CD8-positive, alpha-beta memory T cell (primary cell): ENCODE measurements around the gene SGSM1. TPM values are rescaled to one million over a fixed set of nuclear protein-coding genes. Genes with fewer than 3 reads are reported as not detected.

ENCODE experiments used
- CTCF ChIA-PET: fragments of 350-600 bp; sonication (Branson Sonifier 250); formaldehyde crosslinking; loops from one replicate; lab custom pipeline; 2021; ENCODE audit warnings: antibody characterized with exemption; lab: Charles Lee
- POLR2A ChIA-PET: fragments of 350-600 bp; sonication (Branson Sonifier 250); formaldehyde crosslinking; loops from one replicate; lab custom pipeline; 2021; ENCODE audit warnings: antibody characterized with exemption; lab: Charles Lee
- DNase-seq, 5 donors: peaks; one replicate each; pipeline versions ENCODE4 v3.0.0 to v3.0.0-alpha.2; 2020 to 2022; ENCODE audit warnings: mixed read lengths in 1 of 5
- H3K27ac ChIP-seq: one replicate; pipeline ENCODE4 v1.7.0; 2013; ENCODE audit warnings: low read depth, mild to moderate bottlenecking, low read length, moderate library complexity
- H3K27me3 ChIP-seq: 2 replicates; pipeline ENCODE4 v1.7.0; 2013; ENCODE audit warnings: low read length, mild to moderate bottlenecking; ENCODE audit not compliant: insufficient read depth, poor library complexity, severe bottlenecking
- H3K36me3 ChIP-seq: 2 replicates; pipeline ENCODE4 v1.7.0; 2013; ENCODE audit warnings: mild to moderate bottlenecking, low read length, moderate library complexity; ENCODE audit not compliant: insufficient read depth
- H3K4me1 ChIP-seq: 2 replicates; pipeline ENCODE4 v1.7.0; 2013; ENCODE audit warnings: mild to moderate bottlenecking, low read length, moderate library complexity; ENCODE audit not compliant: insufficient read depth
- H3K4me3 ChIP-seq: 2 replicates; pipeline ENCODE4 v1.7.0; 2013; ENCODE audit warnings: mild to moderate bottlenecking, low read length
- H3K9me3 ChIP-seq: 2 replicates; pipeline ENCODE4 v1.7.0; 2013; ENCODE audit warnings: mild to moderate bottlenecking, low read length
- H3K27ac Mint-ChIP-seq, 8 donors: one replicate each; pipeline ENCODE4 v1.8.0; 2020 to 2021; ENCODE audit warnings: mixed read lengths in 8 of 8, mild to moderate bottlenecking in 6 of 8, inconsistent platforms in 3 of 8, moderate library complexity in 3 of 8
- H3K27me3 Mint-ChIP-seq, 2 donors: one replicate each; pipeline ENCODE4 v1.8.0; 2020 to 2021; ENCODE audit warnings: mixed read lengths in 2 of 2, mild to moderate bottlenecking in 1 of 2, moderate library complexity in 1 of 2
- H3K36me3 Mint-ChIP-seq, 3 donors: one replicate each; pipeline ENCODE4 v1.8.0; 2020 to 2021; ENCODE audit warnings: mixed read lengths in 3 of 3, inconsistent platforms in 1 of 3, mild to moderate bottlenecking in 1 of 3
- H3K4me1 Mint-ChIP-seq, 3 donors: one replicate each; pipeline ENCODE4 v1.8.0; 2020 to 2021; ENCODE audit warnings: mixed read lengths in 3 of 3, inconsistent platforms in 1 of 3, mild to moderate bottlenecking in 1 of 3
- H3K4me3 Mint-ChIP-seq, 7 donors: one replicate each; pipeline ENCODE4 v1.8.0; 2020 to 2021; ENCODE audit warnings: mixed read lengths in 7 of 7, mild to moderate bottlenecking in 6 of 7, moderate library complexity in 4 of 7, inconsistent platforms in 2 of 7
- H3K9me3 Mint-ChIP-seq, 5 donors: one replicate each; pipeline ENCODE4 v1.8.0; 2020 to 2022; ENCODE audit warnings: mixed read lengths in 5 of 5, mild to moderate bottlenecking in 3 of 5, moderate library complexity in 2 of 5, inconsistent platforms in 1 of 5
- polyA plus RNA-seq: library from polyadenylated mRNA; unstranded; fragments of 300-500 nt; fragmentation: Illumina TruSeq; gene quantifications from one replicate; pipeline ENCODE4 v1.2.3, GENCODE V29; 2021
- total RNA-seq, 2 experiments: library from RNA; stranded (reverse); gene quantifications; one replicate each; pipeline ENCODE4 v1.2.3, GENCODE V29; 2021

SGSM1 gene
- total and polyA plus RNA-seq, 3 experiments from 2014 or later: 0.09 to 0.31 (median 0.28) TPM

GRCh38 chr22:24765166-24765565, 40.8 kb upstream of the SGSM1 start:
- Histone ChIP-seq H3K4me1 (no peaks in the 10 kb centered on the region), H3K27me3 (peaks cover 3% of the 10 kb centered on the region), H3K36me3 (no peaks in the 10 kb centered on the region), H3K4me3 (no peak overlapping the region), H3K9me3 (no peaks in the 10 kb centered on the region), H3K27ac (no peak overlapping the region)
- Mint-ChIP-seq H3K9me3 (no peaks in the 10 kb centered on the region), H3K27me3 (peaks cover 1 to 17% of the 10 kb centered on the region in 2 donors), H3K4me1 (no peaks in the 10 kb centered on the region), H3K36me3 (no peaks in the 10 kb centered on the region), H3K4me3 (no peak overlapping the region), H3K27ac (no peak overlapping the region)
- DNase-seq: no peak
- CTCF ChIA-PET: no interaction called here
- POLR2A ChIA-PET: no interaction called here

- H3K9me3 ChIP-seq: no peaks in the 10 kb centered on the region
- H3K27me3 ChIP-seq: no peaks in the 10 kb centered on the region
- no peaks in the 10 kb centered on the region for H3K4me1 ChIP-seq
- peak in 4 of 5 donors; percentile 11 to 50 (median 19) for DNase-seq
- H3K36me3 Mint-ChIP-seq: no peaks in the 10 kb centered on the region
- no peaks in the 10 kb centered on the region for H3K4me1 Mint-ChIP-seq
- ChIA-PET POLR2A (no interaction called here), CTCF (interaction anchor here (1.6 to 2.0 kb wide), 4 partner anchors 10 to 81 kb away, joined by 5 to 10 read pairs (median 6); no protein-coding TSS in a partner anchor)
- no peak overlapping the region for H3K4me3 Mint-ChIP-seq
- H3K4me3 ChIP-seq: no peak overlapping the region
- H3K27me3 Mint-ChIP-seq: peaks cover 3 to 24% of the 10 kb centered on the region in 2 donors
- no peaks in the 10 kb centered on the region for H3K36me3 ChIP-seq
- no peak overlapping the region for H3K27ac Mint-ChIP-seq
- H3K27ac ChIP-seq: no peak overlapping the region
- H3K9me3 Mint-ChIP-seq: no peaks in the 10 kb centered on the region
Measured at GRCh38 chr22:24768537-24769374, 37.3 kb upstream of the SGSM1 start.

GRCh38 chr22:24772493-24773220, 33.4 kb upstream of the SGSM1 start:
- POLR2A ChIA-PET: no interaction called here

GRCh38 chr22:24775769-24776492, 30.1 kb upstream of the SGSM1 start:
- Mint-ChIP-seq H3K4me3 (no peak overlapping the region), H3K27ac (no peak overlapping the region), H3K4me1 (peaks cover 0 to 2% (median 0%) of the 10 kb centered on the region in 3 donors), H3K27me3 (peaks cover 12 to 31% of the 10 kb centered on the region in 2 donors), H3K36me3 (no peaks in the 10 kb centered on the region), H3K9me3 (no peaks in the 10 kb centered on the region)
- Histone ChIP-seq H3K4me1 (no peaks in the 10 kb centered on the region), H3K27me3 (no peaks in the 10 kb centered on the region), H3K27ac (no peak overlapping the region), H3K9me3 (no peaks in the 10 kb centered on the region), H3K4me3 (no peak overlapping the region), H3K36me3 (no peaks in the 10 kb centered on the region)
- ChIA-PET POLR2A (no interaction called here), CTCF (no interaction called here)
- no peak for DNase-seq

More at GRCh38 chr22:24772493-24773220, 33.4 kb upstream of the SGSM1 start:
- Histone ChIP-seq H3K4me3 (no peak overlapping the region), H3K36me3 (no peaks in the 10 kb centered on the region), H3K4me1 (no peaks in the 10 kb centered on the region), H3K9me3 (no peaks in the 10 kb centered on the region), H3K27ac (no peak overlapping the region), H3K27me3 (no peaks in the 10 kb centered on the region)
- Mint-ChIP-seq H3K9me3 (no peaks in the 10 kb centered on the region), H3K27ac (peak overlapping the region in 1 of 8 donors; percentile 47), H3K36me3 (no peaks in the 10 kb centered on the region), H3K4me3 (no peak overlapping the region), H3K4me1 (peaks cover 0 to 2% (median 0%) of the 10 kb centered on the region in 3 donors), H3K27me3 (peaks cover 9 to 32% of the 10 kb centered on the region in 2 donors)
- DNase-seq: no peak
- CTCF ChIA-PET: no interaction called here

GRCh38 chr22:24776525-24776924, 29.5 kb upstream of the SGSM1 start:
- Mint-ChIP-seq H3K27ac (peak overlapping the region in 1 of 8 donors; percentile 70), H3K9me3 (no peaks in the 10 kb centered on the region), H3K4me3 (no peak overlapping the region), H3K36me3 (no peaks in the 10 kb centered on the region), H3K27me3 (peaks cover 12 to 31% of the 10 kb centered on the region in 2 donors), H3K4me1 (peaks cover 0 to 2% (median 0%) of the 10 kb centered on the region in 3 donors)
- Histone ChIP-seq H3K4me1 (no peaks in the 10 kb centered on the region), H3K36me3 (no peaks in the 10 kb centered on the region), H3K4me3 (no peak overlapping the region), H3K9me3 (no peaks in the 10 kb centered on the region), H3K27me3 (no peaks in the 10 kb centered on the region), H3K27ac (no peak overlapping the region)
- no peak for DNase-seq
- ChIA-PET CTCF (no interaction called here), POLR2A (no interaction called here)

- CTCF ChIA-PET: no interaction called here
- no peaks in the 10 kb centered on the region for H3K9me3 ChIP-seq
- DNase-seq: no peak
- peaks cover 9 to 23% of the 10 kb centered on the region in 2 donors for H3K27me3 Mint-ChIP-seq
- no peaks in the 10 kb centered on the region for H3K27me3 ChIP-seq
- POLR2A ChIA-PET: no interaction called here
- no peaks in the 10 kb centered on the region for H3K9me3 Mint-ChIP-seq
- H3K4me3 Mint-ChIP-seq: no peak overlapping the region
- H3K36me3 ChIP-seq: no peaks in the 10 kb centered on the region
- no peaks in the 10 kb centered on the region for H3K4me1 Mint-ChIP-seq
- no peaks in the 10 kb centered on the region for H3K36me3 Mint-ChIP-seq
- no peak overlapping the region for H3K4me3 ChIP-seq
- no peak overlapping the region for H3K27ac ChIP-seq
- no peaks in the 10 kb centered on the region for H3K4me1 ChIP-seq
- H3K27ac Mint-ChIP-seq: no peak overlapping the region
Measured at GRCh38 chr22:24789516-24789915, 16.5 kb upstream of the SGSM1 start.

- ChIA-PET POLR2A (no interaction called here), CTCF (interaction anchor here (3.6 kb wide), 1 partner anchor 12 kb away, joined by 15 read pairs; no protein-coding TSS in a partner anchor)
- Histone ChIP-seq H3K27ac (no peak overlapping the region), H3K4me1 (no peaks in the 10 kb centered on the region), H3K4me3 (no peak overlapping the region), H3K27me3 (no peaks in the 10 kb centered on the region), H3K9me3 (no peaks in the 10 kb centered on the region), H3K36me3 (no peaks in the 10 kb centered on the region)
- H3K27me3 Mint-ChIP-seq: peaks cover 4 to 16% of the 10 kb centered on the region in 2 donors
- no peaks in the 10 kb centered on the region for H3K9me3 Mint-ChIP-seq
- no peaks in the 10 kb centered on the region for H3K4me1 Mint-ChIP-seq
- no peak for DNase-seq
- no peaks in the 10 kb centered on the region for H3K36me3 Mint-ChIP-seq
- no peak overlapping the region for H3K4me3 Mint-ChIP-seq
- H3K27ac Mint-ChIP-seq: no peak overlapping the region
Measured at GRCh38 chr22:24791362-24791761, 14.6 kb upstream of the SGSM1 start.
